Upper lobe of left lung (tissue), 6 donors: ENCODE data around the gene TSN. TPM values are rescaled to one million over a fixed set of nuclear protein-coding genes. Genes with fewer than 3 reads are reported as not detected.
A peak's percentile ranks its signal among the peaks of the same experiment; 100 is the strongest.

Source experiments
- ATAC-seq, 2 donors: fragments of 200-7000 bp; cut with Tn5 transposase; one replicate each; pipeline ENCODE4 v1.9.1; 2022; ENCODE audit warnings: mild to moderate bottlenecking in 2 of 2, moderate library complexity in 2 of 2; ENCODE audit not compliant: low FRiP score in 2 of 2
- DNase-seq, 2 donors: peaks; one replicate each; pipeline ENCODE4 v3.0.0-alpha.2; 2019 to 2020
- H3K27ac ChIP-seq, 4 donors: fragments of 200-600 bp; sonication (generic); one replicate each; pipeline ENCODE4 v1.5.1; 2016 to 2019
- H3K27me3 ChIP-seq, 4 donors: fragments of 200-600 bp; sonication (generic); one replicate each; pipeline ENCODE4 v1.5.1; 2017 to 2019
- H3K36me3 ChIP-seq, 4 donors: fragments of 200-600 bp; sonication (generic); one replicate each; pipeline ENCODE4 v1.5.1; 2016 to 2019
- H3K4me1 ChIP-seq, 4 donors: fragments of 200-600 bp; sonication (generic); one replicate each; pipeline ENCODE4 v1.5.1; 2018 to 2019
- H3K4me3 ChIP-seq, 4 donors: fragments of 200-600 bp; sonication (generic); one replicate each; pipeline ENCODE4 v1.5.1; 2017 to 2019; ENCODE audit warnings: mild to moderate bottlenecking in 2 of 4, moderate library complexity in 1 of 4
- H3K9me3 ChIP-seq, 4 donors: fragments of 200-600 bp; sonication (generic); one replicate each; pipeline ENCODE4 v1.5.1; 2018 to 2019
- EP300 ChIP-seq, 4 donors: sonication (generic); formaldehyde crosslinking; IDR thresholded peaks; one replicate each; pipeline ENCODE4 v1.5.1; 2017; ENCODE audit warnings: antibody characterized with exemption in 4 of 4, control low read depth in 2 of 4
- POLR2A ChIP-seq, 4 donors: fragments of 450-650 bp; IDR thresholded peaks; one replicate each; pipeline ENCODE4 v1.5.1; 2016 to 2017; ENCODE audit warnings: antibody characterized with exemption in 4 of 4, mild to moderate bottlenecking in 2 of 4
- POLR2AphosphoS5 ChIP-seq, 2 donors: sonication (generic); formaldehyde crosslinking; IDR thresholded peaks; one replicate each; pipeline ENCODE4 v1.5.1; 2017; ENCODE audit warnings: antibody characterized with exemption in 2 of 2
- WGBS, 2 donors: methylation state at CpG; one replicate each; pipeline ENCODE4 v1.1.5; 2017 to 2018; 5-methylcytosine and 5-hydroxymethylcytosine counted together
- total RNA-seq, 6 donors: library from RNA; depleted of rRNA in 4 of 6; stranded (reverse); fragments of >200 nt in 4 of 6; gene quantifications; one replicate each; pipeline versions ENCODE4 v1.1.0 to v1.2.1, GENCODE V29; 2016 to 2021
- TF ChIP-seq, protein P1 (sequence below), 6 experiments: fragments of 450-650 bp in 4 of 6; fragments of 200-600 bp in 2 of 6; sonication (generic) in 2 of 6; IDR thresholded peaks; one replicate each; pipeline ENCODE4 v1.5.1; 2016 to 2019; ENCODE audit warnings: antibody characterized with exemption in 6 of 6
- donor health status: DM: no; HTN: no; CAD: no; lungs with moderate emphysema.
- donor health status: DM: no; HTN: yes; CAD: no; lungs with severe emphysema.

Gene TSN
- 10 to 100 TPM in 5 of 6 donors, 1 to 10 TPM in 1; 8.3 to 52.8 (median 40.0) TPM for total RNA-seq

DNA sequence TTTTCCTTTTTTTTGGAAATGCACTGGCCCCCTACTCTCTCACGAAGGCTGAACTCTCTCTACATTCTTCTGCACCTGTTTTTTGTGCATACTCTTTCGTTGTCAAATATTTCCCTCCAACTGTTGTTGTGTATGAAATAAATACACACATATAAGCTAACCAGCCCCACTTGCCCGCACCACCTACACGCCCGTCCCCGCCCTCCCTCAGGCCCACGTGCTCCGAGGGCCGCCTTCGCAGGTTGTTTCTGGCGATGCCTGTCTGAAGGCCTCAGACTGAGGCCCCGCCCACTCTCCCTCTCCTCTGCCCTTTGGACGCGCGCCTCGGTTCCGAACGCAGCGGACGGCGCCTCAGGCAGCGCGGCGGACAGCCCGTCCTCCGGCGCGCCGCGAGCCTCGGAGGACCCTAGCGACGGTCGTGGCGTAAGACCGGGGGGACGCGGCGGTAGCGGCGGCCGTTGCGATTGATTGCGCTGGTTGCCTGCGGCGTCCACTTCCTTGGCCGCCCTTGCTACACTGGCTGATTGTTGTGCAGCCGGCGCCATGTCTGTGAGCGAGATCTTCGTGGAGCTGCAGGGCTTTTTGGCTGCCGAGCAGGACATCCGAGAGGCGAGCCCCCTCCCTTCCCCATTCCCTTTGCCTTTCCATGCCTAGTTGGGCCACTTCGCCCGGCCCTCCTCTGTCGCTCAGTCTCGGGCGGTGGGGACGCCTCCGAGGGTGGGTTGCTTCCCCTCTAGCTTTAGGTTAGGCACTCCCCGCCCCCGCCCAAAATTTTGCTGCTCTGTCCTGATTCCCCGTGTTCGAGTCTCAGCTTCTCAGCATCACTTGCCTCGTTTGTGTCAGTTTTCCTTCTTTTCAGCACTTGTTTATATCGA lies at the start of gene TSN:
TSS of gene TSN (plus strand) at position 415 of the 875 bp plus-strand sequence. CDS start at position 544, 129 bp downstream.
- ATAC-seq, result peak; percentile 100
- WGBS, 2 donors, result 0 to 1% methylated on average over 24 to 31 of the region's 67 CpGs
- TF ChIP-seq POLR2AphosphoS5 (IDR thresholded peaks at IDR 0.05) (peak; percentile 94 to 98), POLR2A (IDR thresholded peaks at IDR 0.05) (peak in 2 of 4 donors; percentile 66 to 78), EP300 (IDR thresholded peaks at IDR 0.05) (peak in 1 of 4 donors; percentile 90)
- TF ChIP-seq, protein P1, sequence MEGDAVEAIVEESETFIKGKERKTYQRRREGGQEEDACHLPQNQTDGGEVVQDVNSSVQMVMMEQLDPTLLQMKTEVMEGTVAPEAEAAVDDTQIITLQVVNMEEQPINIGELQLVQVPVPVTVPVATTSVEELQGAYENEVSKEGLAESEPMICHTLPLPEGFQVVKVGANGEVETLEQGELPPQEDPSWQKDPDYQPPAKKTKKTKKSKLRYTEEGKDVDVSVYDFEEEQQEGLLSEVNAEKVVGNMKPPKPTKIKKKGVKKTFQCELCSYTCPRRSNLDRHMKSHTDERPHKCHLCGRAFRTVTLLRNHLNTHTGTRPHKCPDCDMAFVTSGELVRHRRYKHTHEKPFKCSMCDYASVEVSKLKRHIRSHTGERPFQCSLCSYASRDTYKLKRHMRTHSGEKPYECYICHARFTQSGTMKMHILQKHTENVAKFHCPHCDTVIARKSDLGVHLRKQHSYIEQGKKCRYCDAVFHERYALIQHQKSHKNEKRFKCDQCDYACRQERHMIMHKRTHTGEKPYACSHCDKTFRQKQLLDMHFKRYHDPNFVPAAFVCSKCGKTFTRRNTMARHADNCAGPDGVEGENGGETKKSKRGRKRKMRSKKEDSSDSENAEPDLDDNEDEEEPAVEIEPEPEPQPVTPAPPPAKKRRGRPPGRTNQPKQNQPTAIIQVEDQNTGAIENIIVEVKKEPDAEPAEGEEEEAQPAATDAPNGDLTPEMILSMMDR (IDR thresholded peaks at IDR 0.05), result peak in 3 of 6 experiments; percentile 20 to 47 (median 32)
- Histone ChIP-seq H3K27ac (peak within 1 kb of the TSS; percentile 79 to 85 (median 84)), H3K4me1 (peaks cover 20 to 32% (median 25%) of the 10 kb centered on the region in 4 donors), H3K36me3 (peaks cover 5 to 27% (median 9%) of the 10 kb centered on the region in 4 donors), H3K4me3 (peak within 1 kb of the TSS; percentile 86 to 98 (median 96)), H3K27me3 (no peaks in the 10 kb centered on the region), H3K9me3 (no peaks in the 10 kb centered on the region)
- peak; percentile 98 to 99 for DNase-seq

DNA sequence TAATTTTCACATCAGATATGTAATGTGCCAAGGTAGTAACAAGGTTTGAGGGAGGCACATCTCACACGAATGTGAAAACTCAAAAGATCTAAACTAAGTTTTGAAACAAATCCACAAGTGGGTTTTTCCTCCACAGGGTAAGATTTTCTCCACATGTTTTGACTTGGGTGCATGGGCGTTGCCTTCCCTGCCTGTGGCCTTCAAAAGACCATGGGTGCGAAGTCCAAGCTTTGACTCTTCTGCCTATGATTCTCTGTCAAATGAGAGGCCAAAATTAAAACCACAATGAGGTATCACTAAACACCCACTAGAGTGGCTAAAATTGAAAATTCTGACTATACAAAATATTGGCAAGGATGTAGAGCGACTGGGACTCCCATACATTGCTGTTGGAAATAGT lies 49.5 kb upstream of the TSN start:
- Histone ChIP-seq H3K9me3 (no peaks in the 10 kb centered on the region), H3K4me1 (no peaks in the 10 kb centered on the region), H3K27ac (no peak overlapping the region), H3K36me3 (no peaks in the 10 kb centered on the region), H3K4me3 (no peak overlapping the region), H3K27me3 (no peaks in the 10 kb centered on the region)
- WGBS, 2 donors, result 94 to 97% methylated on average over 4 of the region's 4 CpGs
- DNase-seq, result no peak
- TF ChIP-seq EP300 (IDR thresholded peaks at IDR 0.05) (no peak), POLR2A (IDR thresholded peaks at IDR 0.05) (no peak), POLR2AphosphoS5 (IDR thresholded peaks at IDR 0.05) (no peak)
- TF ChIP-seq, protein P1 (IDR thresholded peaks at IDR 0.05), result no peak
- no peak for ATAC-seq

GRCh38 chr2:121707344-121707919 lies 48.0 kb upstream of the TSN start:
- H3K9me3 ChIP-seq, result no peaks in the 10 kb centered on the region
- H3K27me3 ChIP-seq, result no peaks in the 10 kb centered on the region
- 43 to 58% methylated on average over 9 of the region's 9 CpGs for WGBS, 2 donors
- TF ChIP-seq POLR2A (IDR thresholded peaks at IDR 0.05), result no peak
- TF ChIP-seq, protein P1 (IDR thresholded peaks at IDR 0.05), result no peak
- no peak for TF ChIP-seq POLR2AphosphoS5 (IDR thresholded peaks at IDR 0.05)
- TF ChIP-seq EP300 (IDR thresholded peaks at IDR 0.05), result no peak
- no peak for DNase-seq
- no peaks in the 10 kb centered on the region for H3K4me1 ChIP-seq
- no peaks in the 10 kb centered on the region for H3K36me3 ChIP-seq
- H3K4me3 ChIP-seq, result no peak overlapping the region
- peak in 1 of 2 donors; percentile 57 for ATAC-seq
- peak overlapping the region in 2 of 4 donors; percentile 44 to 67 for H3K27ac ChIP-seq

DNA sequence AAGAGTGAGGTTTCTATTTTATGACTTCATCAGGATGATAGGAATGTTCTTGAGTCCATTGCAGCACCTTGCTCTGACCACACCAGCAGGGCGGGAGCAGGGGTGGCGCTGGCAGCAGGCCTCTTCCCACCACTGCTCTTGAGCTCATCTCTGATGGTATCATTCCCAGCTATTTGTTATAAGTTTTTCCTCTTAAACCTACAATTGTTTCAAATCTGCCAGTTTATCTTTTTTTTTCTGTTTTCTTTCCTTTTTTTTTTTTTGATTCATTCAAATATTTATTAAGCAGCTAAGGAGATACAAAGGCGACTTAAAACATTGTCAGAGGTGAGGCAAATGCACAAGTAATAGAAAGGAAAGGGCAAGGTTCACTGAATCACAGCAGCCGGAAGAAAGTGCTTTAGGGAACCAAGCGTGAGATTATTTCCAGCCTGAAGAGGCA lies 47.5 kb upstream of the TSN start:
- H3K27me3 ChIP-seq, result no peaks in the 10 kb centered on the region
- DNase-seq (peak; percentile 71 to 74), ATAC-seq (peak; percentile 51 to 85)
- WGBS, 2 donors, result 69 to 71% methylated on average over 5 of the region's 5 CpGs
- no peaks in the 10 kb centered on the region for H3K9me3 ChIP-seq
- H3K36me3 ChIP-seq, result no peaks in the 10 kb centered on the region
- no peaks in the 10 kb centered on the region for H3K4me1 ChIP-seq
- H3K27ac ChIP-seq, result peak overlapping the region in 2 of 4 donors; percentile 44 to 67
- no peak overlapping the region for H3K4me3 ChIP-seq
- no peak for TF ChIP-seq POLR2A (IDR thresholded peaks at IDR 0.05)
- no peak for TF ChIP-seq EP300 (IDR thresholded peaks at IDR 0.05)
- TF ChIP-seq, protein P1 (IDR thresholded peaks at IDR 0.05), result no peak
- TF ChIP-seq POLR2AphosphoS5 (IDR thresholded peaks at IDR 0.05), result no peak
